H1 (cell line): ENCODE results near the gene TEX14. TPM values are rescaled to one million over a fixed set of nuclear protein-coding genes. Genes with fewer than 3 reads are reported as not detected.

Experiments
- CTCF ChIA-PET: fragments of 300-600 bp; sonication (Branson Sonifier 250); formaldehyde crosslinking; loops from one replicate; lab custom pipeline; 2021; ENCODE audit not compliant: partially characterized antibody; lab: Charles Lee
- POLR2A ChIA-PET: fragments of 300-600 bp; sonication (Branson Sonifier 250); formaldehyde crosslinking; loops from one replicate; lab custom pipeline; 2021; ENCODE audit warnings: inconsistent platforms; ENCODE audit not compliant: partially characterized antibody; lab: Charles Lee
- DNase-seq, 2 experiments: peaks; one replicate each; pipeline versions ENCODE4 v3.0.0 to v3.0.0-alpha.2; 2010 to 2022; ENCODE audit warnings: low spot score in 2 of 2, low read depth in 1 of 2, mixed read lengths in 1 of 2
- FAIRE-seq: peaks from 2 replicates; lab custom pipeline; 2011; peaks lifted over from hg19 to GRCh38; lab: Jason Lieb, UNC
- H2AFZ ChIP-seq: 2 replicates; pipeline ENCODE4 v1.8.1; 2012; ENCODE audit warnings: low read length, inconsistent platforms
- H2AK5ac ChIP-seq: 2 replicates; pipeline ENCODE4 v1.6.1; 2013; ENCODE audit warnings: low read depth, low read length
- H2BK120ac ChIP-seq: replicated peaks from 2 replicates; pipeline ENCODE3; 2013; ENCODE audit warnings: low read depth, low read length, inconsistent platforms
- H2BK12ac ChIP-seq: 2 replicates; pipeline ENCODE4 v1.6.1; 2013; ENCODE audit warnings: low read depth, low read length
- H2BK15ac ChIP-seq: 2 replicates; pipeline ENCODE4 v1.6.1; 2013; ENCODE audit warnings: low read length
- H2BK20ac ChIP-seq: 2 replicates; pipeline ENCODE4 v1.6.1; 2013; ENCODE audit warnings: low read length
- H2BK5ac ChIP-seq: 2 replicates; pipeline ENCODE4 v1.6.1; 2013; ENCODE audit warnings: low read depth, low read length
- H3K14ac ChIP-seq: 2 replicates; pipeline ENCODE4 v1.6.1; 2013; ENCODE audit warnings: inconsistent platforms; ENCODE audit not compliant: insufficient read length
- H3K18ac ChIP-seq: 2 replicates; pipeline ENCODE4 v1.6.1; 2013; ENCODE audit warnings: low read length; ENCODE audit errors: extremely low read depth
- H3K23ac ChIP-seq: 2 replicates; pipeline ENCODE4 v1.6.1; 2013; ENCODE audit warnings: inconsistent platforms; ENCODE audit not compliant: insufficient read length
- H3K23me2 ChIP-seq: 2 replicates; pipeline ENCODE4 v1.6.1; 2013; ENCODE audit warnings: low read depth, low read length
- H3K27ac ChIP-seq: 2 replicates; pipeline ENCODE4 v1.6.1; 2011; ENCODE audit warnings: low read depth, low read length, inconsistent platforms
- H3K27me3 ChIP-seq, 4 experiments: replicated peaks in 1 of 4; 1 replicate in 1 of 4; 2 replicates in 3 of 4; pipeline versions ENCODE4 v1.6.1 to v1.8.1; 2011 to 2013; ENCODE audit warnings: low read length in 3 of 4, mild to moderate bottlenecking in 3 of 4, inconsistent platforms in 2 of 4, mixed read lengths in 2 of 4, moderate library complexity in 1 of 4; ENCODE audit not compliant: control insufficient read depth in 3 of 4, insufficient read depth in 3 of 4; ENCODE audit errors: extremely low read depth in 1 of 4
- H3K36me3 ChIP-seq, 4 experiments: 2 replicates each; pipeline versions ENCODE4 v1.6.1 to v1.8.1; 2011 to 2013; ENCODE audit warnings: mild to moderate bottlenecking in 4 of 4, low read length in 3 of 4, moderate library complexity in 2 of 4, control low read depth in 1 of 4, inconsistent platforms in 1 of 4; ENCODE audit not compliant: insufficient read depth in 4 of 4, control insufficient read depth in 2 of 4
- H3K4ac ChIP-seq: replicated peaks from 2 replicates; pipeline ENCODE3; 2013; ENCODE audit warnings: low read length, low read depth, mixed read lengths, inconsistent platforms; ENCODE audit not compliant: insufficient read length
- H3K4me1 ChIP-seq, 4 experiments: replicated peaks in 1 of 4; 1 replicate in 1 of 4; 2 replicates in 3 of 4; pipeline versions ENCODE4 v1.6.1 to v1.8.1; 2011 to 2013; ENCODE audit warnings: low read length in 3 of 4, inconsistent platforms in 2 of 4, mixed read lengths in 1 of 4; ENCODE audit not compliant: insufficient read depth in 4 of 4, control insufficient read depth in 3 of 4
- H3K4me2 ChIP-seq, 2 experiments: 2 replicates each; pipeline versions ENCODE4 v1.6.1 to v1.8.1; 2011 to 2013; ENCODE audit warnings: low read depth in 2 of 2, low read length in 2 of 2, control low read depth in 1 of 2, inconsistent platforms in 1 of 2, mild to moderate bottlenecking in 1 of 2; ENCODE audit not compliant: insufficient read depth in 1 of 2
- H3K4me3 ChIP-seq, 4 experiments: fragments of 200-600, 300-600 bp in 1 of 4; sonication (generic), shearing (Covaris generic), sonication (Bioruptor Twin) in 1 of 4; 2 replicates each; pipeline versions ENCODE4 v1.5.1 to v1.8.1; 2011 to 2016; ENCODE audit warnings: low read length in 4 of 4, low read depth in 3 of 4, control low read depth in 2 of 4, inconsistent platforms in 2 of 4, mild to moderate bottlenecking in 2 of 4, mixed read lengths in 1 of 4, moderate library complexity in 1 of 4; ENCODE audit not compliant: insufficient read depth in 2 of 4; ENCODE audit errors: extremely low read depth in 1 of 4
- H3K56ac ChIP-seq: replicated peaks from 2 replicates; pipeline ENCODE3; 2013; ENCODE audit warnings: low read depth, mild to moderate bottlenecking, mixed read lengths, low read length, inconsistent platforms; ENCODE audit not compliant: insufficient read length
- H3K79me1 ChIP-seq: 2 replicates; pipeline ENCODE4 v1.6.1; 2013; ENCODE audit warnings: low read depth, low read length, control low read depth
- H3K79me2 ChIP-seq, 2 experiments: 2 replicates each; pipeline versions ENCODE4 v1.6.1 to v1.8.1; 2012 to 2013; ENCODE audit warnings: low read length in 2 of 2, mild to moderate bottlenecking in 2 of 2, inconsistent platforms in 1 of 2; ENCODE audit not compliant: insufficient read depth in 2 of 2, control insufficient read depth in 1 of 2
- H3K9ac ChIP-seq, 4 experiments: replicated peaks in 1 of 4; 1 replicate in 1 of 4; 2 replicates in 3 of 4; pipeline versions ENCODE4 v1.6.1 to v1.8.1; 2011 to 2013; ENCODE audit warnings: low read depth in 3 of 4, low read length in 3 of 4, control low read depth in 2 of 4, mild to moderate bottlenecking in 2 of 4, moderate library complexity in 2 of 4, inconsistent platforms in 1 of 4; ENCODE audit errors: extremely low read depth in 1 of 4
- H3K9me3 ChIP-seq, 2 experiments: 2 replicates each; pipeline versions ENCODE4 v1.6.1 to v1.8.1; 2012 to 2013; ENCODE audit warnings: mild to moderate bottlenecking in 2 of 2, moderate library complexity in 2 of 2, control low read depth in 1 of 2, inconsistent platforms in 1 of 2, low read depth in 1 of 2, low read length in 1 of 2, mixed read lengths in 1 of 2; ENCODE audit not compliant: insufficient read depth in 2 of 2
- H4K20me1 ChIP-seq, 2 experiments: replicated peaks in 1 of 2; 2 replicates each; pipeline versions ENCODE3 to v1.8.1; 2011 to 2013; ENCODE audit warnings: inconsistent platforms in 2 of 2, low read length in 2 of 2, mild to moderate bottlenecking in 1 of 2; ENCODE audit not compliant: insufficient read depth in 2 of 2, control insufficient read depth in 1 of 2
- H4K5ac ChIP-seq: 2 replicates; pipeline ENCODE4 v1.6.1; 2013; ENCODE audit warnings: low read length, low read depth, mixed read lengths, inconsistent platforms; ENCODE audit not compliant: insufficient read length
- H4K8ac ChIP-seq: 2 replicates; pipeline ENCODE4 v1.8.0; 2013; ENCODE audit warnings: mild to moderate bottlenecking, moderate library complexity, low read length, inconsistent platforms; ENCODE audit not compliant: insufficient read depth; ENCODE audit errors: extremely low read depth
- H4K91ac ChIP-seq: replicated peaks from 2 replicates; pipeline ENCODE3; 2013; ENCODE audit warnings: low read length, mixed read lengths, inconsistent platforms; ENCODE audit not compliant: insufficient read length
- ATF2 ChIP-seq: IDR thresholded peaks from 2 replicates; pipeline ENCODE4 v1.6.1; 2012; ENCODE audit warnings: low read length, inconsistent platforms
- BCL11A ChIP-seq, 2 experiments: IDR thresholded peaks; one replicate each; pipeline ENCODE4 v1.6.1; 2011; ENCODE audit warnings: low read depth in 2 of 2, low read length in 2 of 2, mild to moderate bottlenecking in 2 of 2
- CBX5 ChIP-seq: fragments of 300-800, 300-1000 bp; sonication (generic); IDR thresholded peaks from 2 replicates; pipeline ENCODE4 v1.7.1; 2016; ENCODE audit warnings: antibody characterized with exemption, low read length, low read depth
- CTBP2 ChIP-seq: IDR thresholded peaks from 2 replicates; pipeline ENCODE4 v1.7.0; 2011; ENCODE audit warnings: borderline replicate concordance, mild to moderate bottlenecking, moderate library complexity, mixed read lengths, low read length; ENCODE audit not compliant: insufficient read depth, insufficient read length
- EGR1 ChIP-seq: IDR thresholded peaks from 2 replicates; pipeline ENCODE4 v1.6.1; 2011; ENCODE audit warnings: low read depth, low read length, borderline replicate concordance
- JUND ChIP-seq: IDR thresholded peaks from 2 replicates; pipeline ENCODE4 v1.6.1; 2011; ENCODE audit warnings: mild to moderate bottlenecking, improper control_type of control experiment, low read length
- KDM1A ChIP-seq: fragments of 200-600, 300-600 bp; sonication (generic); IDR thresholded peaks from 2 replicates; pipeline ENCODE4 v1.7.1; 2016; ENCODE audit warnings: mild to moderate bottlenecking, low read length, borderline replicate concordance
- RAD21 ChIP-seq, 2 experiments: IDR thresholded peaks in 1 of 2; conservative IDR thresholded peaks in 1 of 2; 2 replicates each; pipeline ENCODE4 v1.6.1; 2011; ENCODE audit warnings: low read depth in 2 of 2, low read length in 2 of 2, improper control_type of control experiment in 1 of 2, inconsistent platforms in 1 of 2, mild to moderate bottlenecking in 1 of 2, moderate library complexity in 1 of 2
- RBBP5 ChIP-seq: IDR thresholded peaks from 2 replicates; pipeline ENCODE4 v1.7.1; 2012; ENCODE audit warnings: low read depth, mild to moderate bottlenecking, inconsistent platforms, low read length, moderate library complexity, borderline replicate concordance
- SIN3A ChIP-seq, 2 experiments: IDR thresholded peaks in 1 of 2; conservative IDR thresholded peaks in 1 of 2; 2 replicates each; pipeline ENCODE4 v1.6.1; 2011 to 2012; ENCODE audit warnings: low read length in 2 of 2, improper control_type of control experiment in 1 of 2, low read depth in 1 of 2, mild to moderate bottlenecking in 1 of 2
- SP1 ChIP-seq: IDR thresholded peaks from 2 replicates; pipeline ENCODE4 v1.6.1; 2011; ENCODE audit warnings: low read depth, low read length
- WGBS, 2 experiments: shearing (Covaris generic) in 1 of 2; methylation state at CpG; one replicate each; pipeline versions ENCODE4 v1.1.6 to v1.1.7; 2013 to 2015; ENCODE audit warnings: low lambda C conversion rate in 2 of 2, mixed read lengths in 2 of 2, inconsistent platforms in 1 of 2, low coverage in 1 of 2, missing lambda C conversion rate in 1 of 2; ENCODE audit not compliant: insufficient replicate concordance in 2 of 2, insufficient coverage in 1 of 2, insufficient read length in 1 of 2; ENCODE audit errors: extremely low coverage in 1 of 2, missing lambda C conversion rate in 1 of 2; 5-methylcytosine and 5-hydroxymethylcytosine counted together
- polyA plus RNA-seq, 7 experiments: library from polyadenylated mRNA; depleted of rRNA in 3 of 7; stranded (reverse) in 5 of 7; unstranded in 2 of 7; fragments of >200 nt in 5 of 7; fragments of 200-250 nt in 2 of 7; gene quantifications; 1 replicate in 5 of 7; 2 replicates in 1 of 7; 4 replicates in 1 of 7; pipeline versions ENCODE4 v1.2.1 to v1.2.3, GENCODE V29; 2011 to 2013; ENCODE audit warnings: missing spikeins in 2 of 7, mixed read lengths in 2 of 7
- total RNA-seq: library from RNA; stranded (reverse); fragmentation: NEBNext Ultra II Directional; extraction: Animal tissue kit (Norgen Biotek cat#: 25700); gene quantifications from 2 replicates; pipeline ENCODE4 v1.2.1, GENCODE V29; 2021

TEX14 gene
- total and polyA plus RNA-seq, 2 of the 8 experiments (the other 6 are each of a cell fraction or from before 2014, with no cell fraction given): 0.83 to 2.5 TPM

- Histone ChIP-seq H2BK15ac (no peak overlapping the region), H2AK5ac (no peak overlapping the region), H4K8ac (no peak overlapping the region), H4K20me1 (no peaks in the 10 kb centered on the region), H2AFZ (no peak overlapping the region), H3K56ac (no peak overlapping the region), H3K79me1 (no peaks in the 10 kb centered on the region), H3K4me1 (no peaks in the 10 kb centered on the region), H3K27ac (no peak overlapping the region), H3K14ac (no peak overlapping the region), H3K4ac (no peak overlapping the region), H3K27me3 (no peaks in the 10 kb centered on the region), H3K23ac (no peak overlapping the region), H3K18ac (no peak overlapping the region), H2BK12ac (no peak overlapping the region), H3K4me3 (no peak overlapping the region), H3K9ac (no peak overlapping the region), H2BK20ac (no peak overlapping the region), H4K91ac (no peak overlapping the region), H3K23me2 (no peaks in the 10 kb centered on the region), H3K36me3 (no peaks in the 10 kb centered on the region), H2BK5ac (no peak overlapping the region), H3K4me2 (no peak overlapping the region), H2BK120ac (no peak overlapping the region), H4K5ac (no peak overlapping the region), H3K9me3 (no peaks in the 10 kb centered on the region), H3K79me2 (no peaks in the 10 kb centered on the region)
- FAIRE-seq (peak; percentile 42), DNase-seq (peak; percentile 46 to 70)
- ChIA-PET CTCF (interaction anchor here (0.6 to 4.5 kb wide), 41 partner anchors 10 to 598 kb away, joined by 3 to 42 read pairs (median 4); no protein-coding TSS in a partner anchor), POLR2A (interaction anchor here (0.6 to 7.7 kb wide), 4 partner anchors 18 to 72 kb away, joined by 3 to 68 read pairs (median 10); no protein-coding TSS in a partner anchor)
- WGBS, 2 experiments: 25% methylated on average over 1 of the region's 2 CpGs; no CpG with 5 or more reads in 1 of the 2 experiments
- TF ChIP-seq EGR1 (peak; percentile 93), ATF2 (no peak), SIN3A (conservative IDR thresholded peaks at IDR 0.05 in 1 of 2, IDR thresholded peaks at IDR 0.05 in 1 of 2; ENCODE audit: low read depth in 1 of 2, low read length in 2 of 2) (peak in 1 of 2 experiments; percentile 63; a peak in 1 of 4 replicates), RAD21 (IDR thresholded peaks at IDR 0.05 in 1 of 2, conservative IDR thresholded peaks at IDR 0.05 in 1 of 2; ENCODE audit: low read depth in 2 of 2, low read length in 2 of 2) (peak; percentile 92 to 94), SP1 (no peak), JUND (no peak), RBBP5 (no peak), CTBP2 (no peak), BCL11A (IDR thresholded peaks at IDR 0.05; ENCODE audit: low read depth in 2 of 2, low read length in 2 of 2) (no peak), CBX5 (no peak), KDM1A (no peak)
Measured at GRCh38 chr17:58587713-58588117, 104.1 kb downstream of the TEX14 start.
